ENCODE results near the gene ADAMTS2. TPM values are rescaled to one million over a fixed set of nuclear protein-coding genes. Genes with fewer than 3 reads are reported as not detected.

Gene ADAMTS2
- total RNA-seq, 1 experiment from 2014 or later, result 3.9 TPM

GRCh38 chr5:179257176-179257682 is 88.0 kb downstream of the ADAMTS2 start:
- no peaks in the 10 kb centered on the region for H4K20me1 ChIP-seq (ENCODE audit: insufficient read depth)
- H3K36me3 ChIP-seq (ENCODE audit: control insufficient read depth in 1 of 2, insufficient read depth in 2 of 2, low read length in 2 of 2), result no peaks in the 10 kb centered on the region
- CTCF ChIA-PET, result no interaction called here
- H3K4me2 ChIP-seq (ENCODE audit: low read length), result no peak overlapping the region
- intact Hi-C loops (cut with micrococcal nuclease), result no loop called here
- DNase-seq (ENCODE audit: low read depth, low spot score) (no peak), ATAC-seq (no peak)
- H2AFZ ChIP-seq (ENCODE audit: low read depth, low read length, poor library complexity, severe bottlenecking), result no peak overlapping the region
- H3K27me3 ChIP-seq (ENCODE audit: insufficient read depth, low read length), result no peaks in the 10 kb centered on the region
- no TSS peak for BruUV-seq (replicated peaks)
- POLR2A ChIA-PET, result no interaction called here
- H3K4me3 ChIP-seq (replicated peaks in 1 of 2; ENCODE audit: low read depth in 1 of 2, low read length in 2 of 2), result no peak overlapping the region
- H3K27ac ChIP-seq (ENCODE audit: low read depth, low read length), result no peak overlapping the region
- no peak for TF ChIP-seq SP1 (IDR thresholded peaks at IDR 0.05; ENCODE audit: low read depth)
- TF ChIP-seq MAX (IDR thresholded peaks at IDR 0.05), result no peak
- TF ChIP-seq ZNF274 (IDR thresholded peaks at IDR 0.05; ENCODE audit: low read depth, low read length), result no peak
- no peak for TF ChIP-seq CBX3 (IDR thresholded peaks at IDR 0.05; ENCODE audit: low read depth)
- TF ChIP-seq EZH2phosphoT487 (IDR thresholded peaks at IDR 0.05; ENCODE audit: borderline replicate concordance), result no peak
- TF ChIP-seq YY1 (IDR thresholded peaks at IDR 0.05; ENCODE audit: extremely low read depth, insufficient replicate concordance, low read depth, low read length), result no peak
- TF ChIP-seq CTCF (IDR thresholded peaks at IDR 0.05 in 2 of 3, conservative IDR thresholded peaks at IDR 0.05 in 1 of 3; ENCODE audit: borderline replicate concordance in 1 of 3, insufficient read depth in 1 of 3, low read depth in 2 of 3, low read length in 2 of 3), result no peak
- TF ChIP-seq JUND (IDR thresholded peaks at IDR 0.05), result no peak
- TF ChIP-seq RAD21 (IDR thresholded peaks at IDR 0.05; ENCODE audit: low read depth), result no peak
- no peak for TF ChIP-seq SIN3A (IDR thresholded peaks at IDR 0.05; ENCODE audit: low read depth)
- H3K79me2 ChIP-seq (ENCODE audit: insufficient read depth, low read length), result no peaks in the 10 kb centered on the region
- RAD21 ChIA-PET (ENCODE audit: low non-redundant PET in 1 of 2, low total read pairs in 2 of 2, uncharacterized antibody in 2 of 2, unreplicated experiment in 2 of 2), result no interaction called here
- no peaks in the 10 kb centered on the region for H3K9me3 ChIP-seq (ENCODE audit: control insufficient read depth in 1 of 2, insufficient read depth in 1 of 2, low read depth in 1 of 2, low read length in 2 of 2)
- H3K9ac ChIP-seq (ENCODE audit: low read length), result no peak overlapping the region
- H3K9me2 ChIP-seq (ENCODE audit: insufficient read depth), result no peaks in the 10 kb centered on the region
- H3K4me1 ChIP-seq (ENCODE audit: control insufficient read depth in 1 of 2, insufficient read depth in 2 of 2, low read length in 2 of 2), result no peaks in the 10 kb centered on the region

Measured in HCT116 (cell line).